Epithelial cell of prostate (primary cell): ENCODE results near the gene BMP10.

ENCODE experiments used
- DNase-seq: peaks from one replicate; pipeline ENCODE4 v3.0.0-alpha.2; 2011; ENCODE audit warnings: low read depth, low spot score
- H3K27ac ChIP-seq: fragments of 450-650 bp; 2 replicates; pipeline ENCODE4 v1.5.1; 2017; ENCODE audit warnings: mild to moderate bottlenecking

BMP10 gene

DNA sequence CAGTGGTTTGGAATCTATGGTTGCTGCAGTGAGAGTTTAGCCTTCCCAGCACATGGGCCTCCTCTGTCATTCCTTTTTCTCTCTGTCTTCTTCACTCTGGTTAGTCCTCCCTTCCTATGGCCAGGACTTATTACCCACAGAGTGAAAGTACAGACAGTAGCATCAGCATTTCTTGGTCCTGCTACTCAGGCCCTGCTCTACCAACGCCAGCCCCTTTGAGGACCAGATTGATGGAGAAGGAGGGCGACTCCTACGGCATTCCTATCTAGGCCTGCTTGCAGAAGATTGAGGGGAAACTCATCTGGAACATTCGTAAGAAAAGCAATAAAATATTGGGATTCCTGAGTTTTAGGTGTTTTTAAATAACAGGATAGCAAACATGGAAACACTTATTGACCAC is 43.5 kb downstream of the BMP10 start:
- H3K27ac ChIP-seq = no peak overlapping the region

GRCh38 chr2:68825866-68826265 is 45.3 kb downstream of the BMP10 start:
- DNase-seq = no peak
- H3K27ac ChIP-seq = no peak overlapping the region

More for the DNA sequence above, 43.5 kb downstream of the BMP10 start:
- DNase-seq = no peak

DNA sequence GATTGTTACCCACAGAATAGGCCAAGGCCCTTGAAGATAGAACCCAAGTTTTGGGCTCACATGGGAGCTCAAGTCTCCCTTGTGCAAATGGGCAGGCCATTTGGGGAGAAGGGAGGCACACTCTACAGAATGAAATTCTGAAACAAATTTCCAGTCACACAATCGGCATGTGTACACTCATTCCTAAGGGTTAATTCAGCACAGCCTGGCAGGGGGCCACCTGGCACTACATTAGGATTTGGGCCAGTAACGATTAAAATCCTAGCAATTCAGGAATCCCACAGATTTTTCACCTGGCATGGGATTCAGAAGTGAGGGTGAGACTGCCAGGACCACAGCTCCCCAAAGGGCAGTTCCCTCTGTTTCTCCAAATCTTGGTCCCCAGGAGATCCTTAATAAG is 46.4 kb downstream of the BMP10 start:
- no peak for DNase-seq
- peak overlapping the region; percentile 40 for H3K27ac ChIP-seq

- no peak overlapping the region for H3K27ac ChIP-seq
These were observed 48.9 kb downstream of the BMP10 start for GRCh38 chr2:68822207-68822872.

GRCh38 chr2:68819556-68819955 is 51.6 kb downstream of the BMP10 start:
- no peak overlapping the region for H3K27ac ChIP-seq
- no peak for DNase-seq

More at GRCh38 chr2:68822207-68822872, 48.9 kb downstream of the BMP10 start:
- DNase-seq = no peak

DNA sequence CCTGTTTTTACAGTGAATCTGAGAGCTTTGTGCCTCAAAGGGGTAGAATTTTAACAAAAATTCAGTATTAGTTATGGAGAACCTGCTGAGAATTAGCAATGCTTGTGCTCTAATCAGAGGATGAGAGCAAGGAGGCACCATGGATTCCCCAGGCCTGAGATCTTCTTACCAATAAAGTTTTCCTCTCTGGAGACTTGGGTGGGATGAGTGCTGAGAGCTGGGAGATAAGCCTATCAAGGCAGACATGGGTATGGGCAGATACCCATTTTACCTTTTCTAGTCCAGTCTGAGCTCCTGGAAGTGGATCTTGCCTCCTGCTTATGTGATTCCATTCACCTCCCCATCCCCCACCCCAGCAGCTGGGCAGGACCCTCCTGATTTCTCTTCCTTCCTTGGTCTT is 53.9 kb downstream of the BMP10 start:
- no peak for DNase-seq
- no peak overlapping the region for H3K27ac ChIP-seq
